Left lung (tissue), 10 donors: ENCODE measurements around the gene RPTOR. TPM values are rescaled to one million over a fixed set of nuclear protein-coding genes. Genes with fewer than 3 reads are reported as not detected.

Source experiments
- ATAC-seq: fragments of 200-7000 bp; cut with Tn5 transposase; one replicate; pipeline ENCODE4 v1.9.1; 2020; ENCODE audit warnings: moderate library complexity
- DNase-seq, 4 donors: peaks; one replicate each; pipeline ENCODE4 v3.0.0-alpha.2; 2013 to 2020
- H3K27ac ChIP-seq, 2 donors: fragments of 200-600 bp; sonication (generic) in 1 of 2; one replicate each; pipeline versions ENCODE4 v1.5.0 to v1.8.0; 2020 to 2021
- H3K27me3 ChIP-seq, 2 donors: fragments of 200-600 bp; sonication (generic) in 1 of 2; one replicate each; pipeline versions ENCODE4 v1.5.0 to v1.8.0; 2020 to 2021
- H3K36me3 ChIP-seq, 2 donors: fragments of 200-600 bp; sonication (generic) in 1 of 2; one replicate each; pipeline versions ENCODE4 v1.5.0 to v1.8.0; 2020 to 2021
- H3K4me1 ChIP-seq, 2 donors: fragments of 200-600 bp; one replicate each; pipeline ENCODE4 v1.8.0; 2021
- H3K4me3 ChIP-seq, 2 donors: fragments of 200-600 bp; sonication (generic) in 1 of 2; one replicate each; pipeline versions ENCODE4 v1.5.0 to v1.8.0; 2020 to 2021; ENCODE audit warnings: mild to moderate bottlenecking in 1 of 2
- H3K9me3 ChIP-seq, 2 donors: fragments of 200-600 bp; sonication (generic) in 1 of 2; one replicate each; pipeline versions ENCODE4 v1.5.0 to v1.8.0; 2020 to 2021
- CTCF ChIP-seq, 2 donors: fragments of 200-600 bp; sonication (generic) in 1 of 2; IDR thresholded peaks; one replicate each; pipeline versions ENCODE4 v1.5.0 to v1.8.0; 2021; ENCODE audit warnings: antibody characterized with exemption in 2 of 2
- intact Hi-C, 2 donors: fragments of 100-400 bp; cut with DNase I; formaldehyde crosslinking; loops; one replicate each; pipeline versions ENCODE4 v1.11.2 to v1.14.2; 2022
- polyA plus RNA-seq, 6 donors: library from polyadenylated mRNA; unstranded; fragments of 120-200 nt; gene quantifications; one replicate each; pipeline ENCODE4 v1.2.1, GENCODE V29; 2013; ENCODE audit not compliant: insufficient read length in 6 of 6
- total RNA-seq, 2 donors: library from RNA; stranded (reverse); fragmentation: NEBNext Ultra II Directional; extraction: Animal tissue kit (Norgen Biotek cat#: 25700); gene quantifications; one replicate each; pipeline ENCODE4 v1.2.1, GENCODE V29; 2021
- donor health status: DM: no; HTN: yes; CAD: no.
- donor health status: DM: no; HTN: no; CAD: no.

Gene RPTOR
- total and polyA plus RNA-seq, 8 donors = 14.2 to 39.2 (median 20.7) TPM

DNA sequence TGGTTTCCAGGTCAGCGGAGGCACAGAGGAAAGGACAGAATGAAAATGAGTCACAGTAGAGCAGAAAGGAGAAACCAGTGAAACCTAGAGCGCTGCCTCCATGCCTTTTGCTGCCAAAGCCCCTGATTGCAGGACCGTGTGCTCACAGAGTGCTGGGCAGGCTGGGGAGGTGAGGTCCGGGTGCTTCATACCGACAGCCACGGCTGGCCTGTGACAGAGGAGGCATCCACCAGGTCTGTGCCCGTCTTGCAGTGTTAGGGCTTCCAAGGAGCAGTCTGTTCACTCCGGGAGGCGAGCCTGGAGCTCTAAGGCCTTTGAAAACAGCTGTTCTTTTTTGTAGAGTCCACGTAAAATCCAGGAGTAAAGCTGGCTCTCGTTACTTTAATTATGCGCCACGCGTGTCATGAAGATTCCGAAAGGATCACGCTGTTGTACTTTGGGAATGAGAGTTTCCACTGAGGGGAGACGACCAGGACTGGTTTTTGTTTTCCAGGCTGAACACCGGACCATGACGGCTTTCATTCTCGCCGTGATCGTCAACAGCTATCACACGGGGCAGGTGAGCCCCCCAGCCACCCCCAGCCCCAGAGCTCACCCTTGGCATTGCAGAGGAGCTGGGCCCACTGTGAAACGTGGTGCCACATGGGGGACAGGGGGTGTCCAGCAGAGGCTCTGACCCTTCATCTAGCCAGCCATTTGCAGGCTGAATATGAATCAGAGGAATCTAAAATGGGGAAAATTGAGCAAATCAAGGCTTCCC is 338.5 kb downstream of the RPTOR start:
- no peak for TF ChIP-seq CTCF (IDR thresholded peaks at IDR 0.05)
- H3K36me3 ChIP-seq = peaks cover 0 to 71% of the 10 kb centered on the region in 2 donors
- ATAC-seq = no peak
- H3K9me3 ChIP-seq = no peaks in the 10 kb centered on the region
- DNase-seq = peak in 2 of 4 donors; percentile 15 to 45
- intact Hi-C loops = no loop called here
- peaks cover 0 to 4% of the 10 kb centered on the region in 2 donors for H3K4me1 ChIP-seq
- no peak overlapping the region for H3K27ac ChIP-seq
- no peaks in the 10 kb centered on the region for H3K27me3 ChIP-seq
- H3K4me3 ChIP-seq = no peak overlapping the region

GRCh38 chr17:80883831-80884735 is 339.4 kb downstream of the RPTOR start:
- ATAC-seq (no peak), DNase-seq (peak in 2 of 4 donors; percentile 21 to 67)
- H3K4me3 ChIP-seq = no peak overlapping the region
- intact Hi-C loops = no loop called here
- H3K4me1 ChIP-seq = peaks cover 0 to 4% of the 10 kb centered on the region in 2 donors
- no peaks in the 10 kb centered on the region for H3K9me3 ChIP-seq
- TF ChIP-seq CTCF (IDR thresholded peaks at IDR 0.05) = no peak
- no peaks in the 10 kb centered on the region for H3K27me3 ChIP-seq
- H3K36me3 ChIP-seq = peaks cover 0 to 81% of the 10 kb centered on the region in 2 donors
- no peak overlapping the region for H3K27ac ChIP-seq

- H3K9me3 ChIP-seq = no peaks in the 10 kb centered on the region
- TF ChIP-seq CTCF (IDR thresholded peaks at IDR 0.05) = no peak
- DNase-seq = peak in 2 of 4 donors; percentile 19 to 57
- H3K36me3 ChIP-seq = peaks cover 0 to 84% of the 10 kb centered on the region in 2 donors
- no peak overlapping the region for H3K4me3 ChIP-seq
- no peak overlapping the region for H3K27ac ChIP-seq
- intact Hi-C loops = no loop called here
- H3K4me1 ChIP-seq = peaks cover 0 to 4% of the 10 kb centered on the region in 2 donors
- ATAC-seq = no peak
- H3K27me3 ChIP-seq = no peaks in the 10 kb centered on the region
These were observed 340.2 kb downstream of the RPTOR start for GRCh38 chr17:80884811-80885210.

GRCh38 chr17:80885947-80886582 is 341.4 kb downstream of the RPTOR start:
- intact Hi-C loops = no loop called here
- Histone ChIP-seq H3K4me1 (peaks cover under 1 to 7% of the 10 kb centered on the region in 2 donors), H3K9me3 (no peaks in the 10 kb centered on the region), H3K27ac (no peak overlapping the region), H3K36me3 (peaks cover 0 to 76% of the 10 kb centered on the region in 2 donors), H3K27me3 (no peaks in the 10 kb centered on the region), H3K4me3 (no peak overlapping the region)
- DNase-seq (peak in 2 of 4 donors; percentile 30 to 65), ATAC-seq (no peak)
- TF ChIP-seq CTCF (IDR thresholded peaks at IDR 0.05) = no peak
